PC-9 (cell line): ENCODE results near the gene SLC22A23. TPM values are rescaled to one million over a fixed set of nuclear protein-coding genes. Genes with fewer than 3 reads are reported as not detected.

Experiments used
- BruUV-seq: library from RNA; stranded (reverse); fragments of 400-500 nt; replicated peaks from 2 replicates; lab custom pipeline; 2021; lab: Mats Ljungman, UMichigan
- CTCF ChIA-PET: fragments of 300-600 bp; sonication (Branson Sonifier 250); formaldehyde crosslinking; loops from one replicate; lab custom pipeline; 2022; ENCODE audit warnings: antibody characterized with exemption; lab: Charles Lee
- POLR2A ChIA-PET: fragments of 300-600 bp; sonication (Branson Sonifier 250); formaldehyde crosslinking; loops from one replicate; lab custom pipeline; 2022; ENCODE audit warnings: antibody characterized with exemption; ENCODE audit not compliant: unreplicated experiment; lab: Charles Lee
- DNase-seq, 2 experiments: peaks; one replicate each; pipeline versions ENCODE4 v3.0.0 to v3.0.0-alpha.2; 2015 to 2022; ENCODE audit warnings: mixed read lengths in 1 of 2
- H2AFZ ChIP-seq: fragments of 200-600 bp; sonication (generic); 2 replicates; pipeline ENCODE4 v1.8.1; 2017; ENCODE audit warnings: antibody characterized with exemption
- H3F3A ChIP-seq: fragments of 200-600 bp; sonication (generic); 2 replicates; pipeline ENCODE4 v1.8.1; 2017; ENCODE audit warnings: antibody characterized with exemption, mild to moderate bottlenecking, low read depth; ENCODE audit not compliant: insufficient read depth
- H3K27ac ChIP-seq: fragments of 200-600 bp; sonication (generic); 2 replicates; pipeline ENCODE4 v1.6.1; 2016; ENCODE audit warnings: mixed run types
- H3K27me3 ChIP-seq: fragments of 200-600 bp; sonication (generic); 2 replicates; pipeline ENCODE4 v1.6.1; 2016; ENCODE audit warnings: low read depth, mixed run types; ENCODE audit not compliant: insufficient read depth
- H3K36me3 ChIP-seq: fragments of 200-600 bp; sonication (generic); 2 replicates; pipeline ENCODE4 v1.6.1; 2016; ENCODE audit warnings: low read depth, mixed run types
- H3K4me1 ChIP-seq: fragments of 200-600 bp; sonication (generic); replicated peaks from 2 replicates; pipeline ENCODE4 v1.6.1; 2016; ENCODE audit warnings: mixed run types; ENCODE audit not compliant: insufficient read depth
- H3K4me2 ChIP-seq: fragments of 200-600 bp; sonication (generic); 2 replicates; pipeline ENCODE4 v1.6.1; 2017; ENCODE audit warnings: mixed run types
- H3K4me3 ChIP-seq: fragments of 200-600 bp; sonication (generic); 2 replicates; pipeline ENCODE4 v1.6.1; 2016; ENCODE audit warnings: mixed run types
- H3K79me2 ChIP-seq: fragments of 200-600 bp; sonication (generic); 2 replicates; pipeline ENCODE4 v1.6.1; 2017; ENCODE audit warnings: low read depth, mixed run types
- H3K9me2 ChIP-seq: fragments of 200-600 bp; sonication (generic); 2 replicates; pipeline ENCODE4 v1.8.1; 2017; ENCODE audit warnings: mild to moderate bottlenecking; ENCODE audit not compliant: insufficient read depth
- H3K9me3 ChIP-seq: fragments of 200-600 bp; sonication (generic); 2 replicates; pipeline ENCODE4 v1.8.1; 2016; ENCODE audit warnings: low read depth; ENCODE audit not compliant: insufficient read depth
- H4K20me1 ChIP-seq: fragments of 200-600 bp; sonication (generic); 2 replicates; pipeline ENCODE4 v1.8.1; 2017; ENCODE audit not compliant: insufficient read depth
- EZH2 ChIP-seq: fragments of 200-600 bp; sonication (generic); IDR thresholded peaks from 2 replicates; pipeline ENCODE4 v1.8.0; 2017; ENCODE audit warnings: antibody characterized with exemption, low read depth
- intact Hi-C: fragments of 100-400 bp; cut with micrococcal nuclease; formaldehyde crosslinking; loops from one replicate; pipeline ENCODE4 v1.10.0; 2022; ENCODE audit not compliant: unreplicated experiment
- total RNA-seq: library from RNA; stranded (reverse); gene quantifications from 2 replicates; pipeline ENCODE4 v1.2.3, GENCODE V29; 2021
- TF ChIP-seq, protein P1 (sequence below): fragments of 200-600 bp; sonication (generic); conservative IDR thresholded peaks from 2 replicates; pipeline ENCODE4 v1.6.1; 2017; ENCODE audit warnings: mixed run types, antibody characterized with exemption, mild to moderate bottlenecking, moderate library complexity

The SLC22A23 gene
- total RNA-seq, 1 experiment from 2014 or later, result 13.5 TPM

DNA sequence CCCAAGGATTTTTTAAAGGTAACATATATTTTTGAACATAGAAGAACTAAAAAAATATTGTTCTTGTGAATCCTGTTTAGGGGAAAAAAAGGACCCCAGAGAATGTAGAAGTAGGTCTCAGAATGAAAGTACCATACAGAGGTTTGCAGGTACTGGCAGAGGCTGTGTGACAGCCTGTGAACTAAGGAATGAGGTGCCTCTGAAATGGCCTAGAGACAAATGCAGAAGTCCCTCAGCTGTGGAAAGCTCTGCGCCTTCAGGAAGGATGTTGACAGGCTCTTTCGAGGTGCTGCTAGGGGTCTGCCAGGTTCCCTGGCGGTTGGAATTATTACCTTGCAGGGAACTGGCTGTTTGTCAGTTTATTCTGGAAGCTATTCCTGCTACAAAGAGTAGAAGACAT, 220.8 kb downstream of the SLC22A23 start:
- H3K36me3 ChIP-seq, result no peaks in the 10 kb centered on the region
- DNase-seq, result no peak
- no peaks in the 10 kb centered on the region for H3K9me3 ChIP-seq
- no peak overlapping the region for H3K4me3 ChIP-seq
- no peaks in the 10 kb centered on the region for H4K20me1 ChIP-seq
- no peaks in the 10 kb centered on the region for H3K9me2 ChIP-seq
- TF ChIP-seq, protein P1, sequence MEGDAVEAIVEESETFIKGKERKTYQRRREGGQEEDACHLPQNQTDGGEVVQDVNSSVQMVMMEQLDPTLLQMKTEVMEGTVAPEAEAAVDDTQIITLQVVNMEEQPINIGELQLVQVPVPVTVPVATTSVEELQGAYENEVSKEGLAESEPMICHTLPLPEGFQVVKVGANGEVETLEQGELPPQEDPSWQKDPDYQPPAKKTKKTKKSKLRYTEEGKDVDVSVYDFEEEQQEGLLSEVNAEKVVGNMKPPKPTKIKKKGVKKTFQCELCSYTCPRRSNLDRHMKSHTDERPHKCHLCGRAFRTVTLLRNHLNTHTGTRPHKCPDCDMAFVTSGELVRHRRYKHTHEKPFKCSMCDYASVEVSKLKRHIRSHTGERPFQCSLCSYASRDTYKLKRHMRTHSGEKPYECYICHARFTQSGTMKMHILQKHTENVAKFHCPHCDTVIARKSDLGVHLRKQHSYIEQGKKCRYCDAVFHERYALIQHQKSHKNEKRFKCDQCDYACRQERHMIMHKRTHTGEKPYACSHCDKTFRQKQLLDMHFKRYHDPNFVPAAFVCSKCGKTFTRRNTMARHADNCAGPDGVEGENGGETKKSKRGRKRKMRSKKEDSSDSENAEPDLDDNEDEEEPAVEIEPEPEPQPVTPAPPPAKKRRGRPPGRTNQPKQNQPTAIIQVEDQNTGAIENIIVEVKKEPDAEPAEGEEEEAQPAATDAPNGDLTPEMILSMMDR, result no peak
- TF ChIP-seq EZH2, result no peak
- no TSS peak for BruUV-seq
- no peaks in the 10 kb centered on the region for H3K4me1 ChIP-seq
- no peaks in the 10 kb centered on the region for H3F3A ChIP-seq
- intact Hi-C loops, result no loop called here
- H2AFZ ChIP-seq, result no peak overlapping the region
- H3K79me2 ChIP-seq, result no peaks in the 10 kb centered on the region
- no peak overlapping the region for H3K4me2 ChIP-seq
- no peak overlapping the region for H3K27ac ChIP-seq
- no peaks in the 10 kb centered on the region for H3K27me3 ChIP-seq
- ChIA-PET POLR2A (no interaction called here), CTCF (no interaction called here)

DNA sequence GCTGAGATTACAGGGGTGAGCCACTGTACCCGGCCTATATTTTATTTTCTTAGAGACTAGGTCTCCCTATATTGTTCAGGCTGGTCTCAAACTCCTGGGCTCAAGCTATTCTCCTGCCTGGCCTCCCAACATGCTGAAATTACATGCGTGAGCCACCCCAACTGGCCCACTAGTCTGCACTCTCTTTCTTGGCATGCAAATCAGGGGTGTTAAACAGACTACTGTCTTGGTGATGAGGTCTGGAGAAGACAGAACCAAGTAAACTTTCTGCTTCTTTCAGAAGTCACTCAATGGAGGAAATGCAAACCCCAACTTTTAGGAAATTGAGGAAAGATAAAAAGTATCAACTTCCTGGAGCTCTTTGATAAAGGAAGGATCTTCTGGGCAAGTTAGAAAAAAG, 221.4 kb downstream of the SLC22A23 start:
- H3K4me1 ChIP-seq, result no peaks in the 10 kb centered on the region
- BruUV-seq, result no TSS peak
- no peaks in the 10 kb centered on the region for H3K27me3 ChIP-seq
- TF ChIP-seq, protein P1, result no peak
- no peak for TF ChIP-seq EZH2
- no peaks in the 10 kb centered on the region for H3K9me3 ChIP-seq
- intact Hi-C loops, result no loop called here
- no peaks in the 10 kb centered on the region for H3K9me2 ChIP-seq
- no peaks in the 10 kb centered on the region for H4K20me1 ChIP-seq
- CTCF ChIA-PET, result no interaction called here
- H3K4me2 ChIP-seq, result no peak overlapping the region
- no peak overlapping the region for H3K4me3 ChIP-seq
- no peaks in the 10 kb centered on the region for H3F3A ChIP-seq
- no peak overlapping the region for H2AFZ ChIP-seq
- DNase-seq, result no peak
- H3K36me3 ChIP-seq, result no peaks in the 10 kb centered on the region
- H3K27ac ChIP-seq, result no peak overlapping the region
- no peaks in the 10 kb centered on the region for H3K79me2 ChIP-seq
- POLR2A ChIA-PET, result no interaction called here

DNA sequence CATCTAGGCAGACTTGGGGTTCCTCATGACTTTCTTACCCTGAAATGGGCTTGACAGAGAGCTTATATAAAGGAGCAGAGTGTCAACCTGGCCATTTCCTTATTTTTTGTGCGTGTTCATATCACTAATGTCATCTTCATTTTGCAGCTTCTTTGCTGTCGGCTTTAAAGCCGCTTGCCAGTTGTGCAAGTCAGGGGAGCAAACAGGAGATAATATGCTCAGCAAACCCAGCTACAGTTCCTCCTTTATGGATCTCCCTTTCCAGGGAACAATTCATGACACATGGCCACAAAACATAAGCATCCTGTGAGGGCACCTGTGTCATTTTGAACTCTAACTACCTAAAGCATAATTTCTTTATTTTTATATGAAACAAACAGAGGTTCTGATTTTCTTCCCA, 222.9 kb downstream of the SLC22A23 start:
- H2AFZ ChIP-seq, result no peak overlapping the region
- BruUV-seq, result no TSS peak
- ChIA-PET POLR2A (interaction anchor here (0.6 kb wide), 1 partner anchor 72 kb away, joined by 7 read pairs; no protein-coding TSS in a partner anchor), CTCF (no interaction called here)
- no peaks in the 10 kb centered on the region for H3K79me2 ChIP-seq
- H3K4me1 ChIP-seq, result no peaks in the 10 kb centered on the region
- no peak for DNase-seq
- H3K4me2 ChIP-seq, result no peak overlapping the region
- no peaks in the 10 kb centered on the region for H3F3A ChIP-seq
- H4K20me1 ChIP-seq, result no peaks in the 10 kb centered on the region
- intact Hi-C loops, result no loop called here
- H3K27me3 ChIP-seq, result no peaks in the 10 kb centered on the region
- H3K27ac ChIP-seq, result no peak overlapping the region
- H3K36me3 ChIP-seq, result no peaks in the 10 kb centered on the region
- no peaks in the 10 kb centered on the region for H3K9me3 ChIP-seq
- no peaks in the 10 kb centered on the region for H3K9me2 ChIP-seq
- TF ChIP-seq, protein P1, result no peak
- TF ChIP-seq EZH2, result no peak
- H3K4me3 ChIP-seq, result no peak overlapping the region
